Spleen (tissue), 11 donors: ENCODE data around the gene RPTOR. TPM values are rescaled to one million over a fixed set of nuclear protein-coding genes. Genes with fewer than 3 reads are reported as not detected.

Source experiments
- DNase-seq: peaks from one replicate; pipeline ENCODE4 v3.0.0-alpha.2; 2020
- H3K27ac ChIP-seq, 8 donors: fragments of 200-600 bp; sonication (generic) in 7 of 8; 1 replicate in 4 of 8; 2 replicates in 4 of 8; pipeline versions ENCODE4 v1.5.0 to v1.8.0; 2016 to 2021; ENCODE audit warnings: inconsistent platforms in 4 of 8, mild to moderate bottlenecking in 4 of 8, moderate library complexity in 1 of 8
- H3K27me3 ChIP-seq, 7 donors: fragments of 200-600 bp; sonication (generic) in 6 of 7; replicated peaks in 1 of 7; 1 replicate in 4 of 7; 2 replicates in 3 of 7; pipeline versions ENCODE4 v1.5.0 to v1.8.0; 2016 to 2021; ENCODE audit warnings: inconsistent platforms in 3 of 7, mild to moderate bottlenecking in 1 of 7
- H3K36me3 ChIP-seq, 6 donors: fragments of 200-600 bp; sonication (generic) in 5 of 6; 1 replicate in 4 of 6; 2 replicates in 2 of 6; pipeline versions ENCODE4 v1.5.0 to v1.8.0; 2016 to 2021; ENCODE audit warnings: inconsistent platforms in 2 of 6
- H3K4me1 ChIP-seq, 6 donors: fragments of 200-600 bp; sonication (generic) in 5 of 6; 1 replicate in 3 of 6; 2 replicates in 3 of 6; pipeline versions ENCODE4 v1.5.0 to v1.8.0; 2016 to 2021; ENCODE audit warnings: inconsistent platforms in 3 of 6
- H3K4me3 ChIP-seq, 8 donors: fragments of 200-600 bp; sonication (generic) in 7 of 8; 1 replicate in 4 of 8; 2 replicates in 4 of 8; pipeline versions ENCODE4 v1.5.0 to v1.8.0; 2016 to 2021; ENCODE audit warnings: inconsistent platforms in 4 of 8, mild to moderate bottlenecking in 4 of 8, moderate library complexity in 2 of 8
- H3K9me3 ChIP-seq, 8 donors: fragments of 200-600 bp; sonication (generic) in 7 of 8; 1 replicate in 4 of 8; 2 replicates in 4 of 8; pipeline versions ENCODE4 v1.5.0 to v1.8.0; 2016 to 2021; ENCODE audit warnings: inconsistent platforms in 4 of 8
- POLR2A ChIP-seq, 3 donors: fragments of 450-650 bp; IDR thresholded peaks; one replicate each; pipeline ENCODE4 v1.5.1; 2017; ENCODE audit warnings: antibody characterized with exemption in 3 of 3, mild to moderate bottlenecking in 1 of 3
- POLR2AphosphoS5 ChIP-seq, 3 donors: sonication (generic); formaldehyde crosslinking; IDR thresholded peaks; one replicate each; pipeline ENCODE4 v1.5.1; 2017; ENCODE audit warnings: antibody characterized with exemption in 3 of 3
- WGBS, 5 donors: extraction: QIAGEN DNeasy Blood & Tissue Kit in 3 of 5; methylation state at CpG; one replicate each; pipeline versions ENCODE4 v1.1.5 to v1.1.7; 2013 to 2018; 5-methylcytosine and 5-hydroxymethylcytosine counted together
- intact Hi-C: fragments of 100-400 bp; cut with DNase I; formaldehyde crosslinking; loops from one replicate; pipeline ENCODE4 v1.15.0; 2023; ENCODE audit warnings: low total_unique reads
- polyA plus RNA-seq, 3 donors: library from polyadenylated mRNA; stranded (reverse); fragments of 200-250 nt; gene quantifications; one replicate each; pipeline ENCODE4 v1.2.1, GENCODE V29; 2013
- total RNA-seq, 7 donors: library from RNA; depleted of rRNA in 3 of 7; stranded (reverse); fragments of >200 nt in 3 of 7; fragmentation: NEBNext Ultra II Directional in 4 of 7; extraction: Animal tissue kit (Norgen Biotek cat#: 25700) in 4 of 7; gene quantifications; one replicate each; pipeline versions ENCODE4 v1.1.0 to v1.2.1, GENCODE V29; 2016 to 2021
- TF ChIP-seq, protein P1 (sequence below), 11 experiments: fragments of 200-600 bp in 7 of 11; fragments of 450-650 bp in 4 of 11; sonication (generic) in 4 of 11; IDR thresholded peaks in 8 of 11; conservative IDR thresholded peaks in 3 of 11; 1 replicate in 7 of 11; 2 replicates in 4 of 11; pipeline versions ENCODE4 v1.4.0 to v1.8.0; 2016 to 2021; ENCODE audit warnings: antibody characterized with exemption in 11 of 11, inconsistent platforms in 4 of 11, mild to moderate bottlenecking in 1 of 11
- donor health status: healthy with polysubstance abuse.
- donor health status: DM: no; HTN: no; CAD: no; lungs with moderate emphysema.
- donor health status: DM: no; HTN: no; CAD: no.
- donor health status: Bipolar disorder and iron deficiency.
- donor health status: healthy.
- donor health status: DM: no; HTN: no; CAD: no.
- donor health status: DM: yes; HTN: yes; CAD: no.

RPTOR gene
- total and polyA plus RNA-seq, 10 donors: 3.1 to 61.2 (median 40.7) TPM

- H3K4me3 ChIP-seq: no peak overlapping the region
- H3K27ac ChIP-seq: peak overlapping the region in 2 of 8 donors; percentile 4 to 31
- peaks cover 0 to 18% (median 0%) of the 10 kb centered on the region in 6 donors for H3K4me1 ChIP-seq
- H3K36me3 ChIP-seq: peaks cover 0 to 17% (median 4%) of the 10 kb centered on the region in 6 donors
- no peak for TF ChIP-seq POLR2A (IDR thresholded peaks at IDR 0.05)
- TF ChIP-seq, protein P1, sequence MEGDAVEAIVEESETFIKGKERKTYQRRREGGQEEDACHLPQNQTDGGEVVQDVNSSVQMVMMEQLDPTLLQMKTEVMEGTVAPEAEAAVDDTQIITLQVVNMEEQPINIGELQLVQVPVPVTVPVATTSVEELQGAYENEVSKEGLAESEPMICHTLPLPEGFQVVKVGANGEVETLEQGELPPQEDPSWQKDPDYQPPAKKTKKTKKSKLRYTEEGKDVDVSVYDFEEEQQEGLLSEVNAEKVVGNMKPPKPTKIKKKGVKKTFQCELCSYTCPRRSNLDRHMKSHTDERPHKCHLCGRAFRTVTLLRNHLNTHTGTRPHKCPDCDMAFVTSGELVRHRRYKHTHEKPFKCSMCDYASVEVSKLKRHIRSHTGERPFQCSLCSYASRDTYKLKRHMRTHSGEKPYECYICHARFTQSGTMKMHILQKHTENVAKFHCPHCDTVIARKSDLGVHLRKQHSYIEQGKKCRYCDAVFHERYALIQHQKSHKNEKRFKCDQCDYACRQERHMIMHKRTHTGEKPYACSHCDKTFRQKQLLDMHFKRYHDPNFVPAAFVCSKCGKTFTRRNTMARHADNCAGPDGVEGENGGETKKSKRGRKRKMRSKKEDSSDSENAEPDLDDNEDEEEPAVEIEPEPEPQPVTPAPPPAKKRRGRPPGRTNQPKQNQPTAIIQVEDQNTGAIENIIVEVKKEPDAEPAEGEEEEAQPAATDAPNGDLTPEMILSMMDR (IDR thresholded peaks at IDR 0.05 in 8 of 11, conservative IDR thresholded peaks at IDR 0.05 in 3 of 11): no peak
- TF ChIP-seq POLR2AphosphoS5 (IDR thresholded peaks at IDR 0.05): no peak
- intact Hi-C loops: no loop called here
- H3K9me3 ChIP-seq: no peaks in the 10 kb centered on the region
- H3K27me3 ChIP-seq: no peaks in the 10 kb centered on the region
- DNase-seq: no peak
- 82 to 94% (median 86%) methylated on average over 10 of the region's 10 CpGs for WGBS, 5 donors
Measured at GRCh38 chr17:80631142-80632045, 86.8 kb downstream of the RPTOR start.

GRCh38 chr17:80632046-80632581 is 87.5 kb downstream of the RPTOR start:
- DNase-seq: no peak
- no peak for TF ChIP-seq POLR2A (IDR thresholded peaks at IDR 0.05)
- TF ChIP-seq, protein P1 (IDR thresholded peaks at IDR 0.05 in 8 of 11, conservative IDR thresholded peaks at IDR 0.05 in 3 of 11): no peak
- TF ChIP-seq POLR2AphosphoS5 (IDR thresholded peaks at IDR 0.05): no peak
- Histone ChIP-seq H3K9me3 (no peaks in the 10 kb centered on the region), H3K27me3 (no peaks in the 10 kb centered on the region), H3K4me1 (peaks cover 0 to 25% (median 0%) of the 10 kb centered on the region in 6 donors), H3K36me3 (peaks cover 0 to 10% (median under 1%) of the 10 kb centered on the region in 6 donors), H3K27ac (peak overlapping the region in 2 of 8 donors; percentile 4 to 31), H3K4me3 (no peak overlapping the region)
- intact Hi-C loops: no loop called here
- WGBS, 5 donors: 83 to 91% (median 90%) methylated on average over 12 of the region's 12 CpGs

- Histone ChIP-seq H3K9me3 (no peaks in the 10 kb centered on the region), H3K36me3 (peaks cover 0 to under 1% (median 0%) of the 10 kb centered on the region in 6 donors), H3K4me3 (no peak overlapping the region), H3K27me3 (no peaks in the 10 kb centered on the region), H3K27ac (no peak overlapping the region), H3K4me1 (peaks cover 0 to 31% (median 0%) of the 10 kb centered on the region in 6 donors)
- no peak for DNase-seq
- WGBS, 5 donors: 92 to 97% (median 96%) methylated on average over 19 of the region's 19 CpGs
- TF ChIP-seq, protein P1 (IDR thresholded peaks at IDR 0.05 in 8 of 11, conservative IDR thresholded peaks at IDR 0.05 in 3 of 11): no peak
- TF ChIP-seq POLR2AphosphoS5 (IDR thresholded peaks at IDR 0.05) (no peak), POLR2A (IDR thresholded peaks at IDR 0.05) (no peak)
- intact Hi-C loops: no loop called here
Measured at GRCh38 chr17:80633207-80633606, 88.6 kb downstream of the RPTOR start.

DNA sequence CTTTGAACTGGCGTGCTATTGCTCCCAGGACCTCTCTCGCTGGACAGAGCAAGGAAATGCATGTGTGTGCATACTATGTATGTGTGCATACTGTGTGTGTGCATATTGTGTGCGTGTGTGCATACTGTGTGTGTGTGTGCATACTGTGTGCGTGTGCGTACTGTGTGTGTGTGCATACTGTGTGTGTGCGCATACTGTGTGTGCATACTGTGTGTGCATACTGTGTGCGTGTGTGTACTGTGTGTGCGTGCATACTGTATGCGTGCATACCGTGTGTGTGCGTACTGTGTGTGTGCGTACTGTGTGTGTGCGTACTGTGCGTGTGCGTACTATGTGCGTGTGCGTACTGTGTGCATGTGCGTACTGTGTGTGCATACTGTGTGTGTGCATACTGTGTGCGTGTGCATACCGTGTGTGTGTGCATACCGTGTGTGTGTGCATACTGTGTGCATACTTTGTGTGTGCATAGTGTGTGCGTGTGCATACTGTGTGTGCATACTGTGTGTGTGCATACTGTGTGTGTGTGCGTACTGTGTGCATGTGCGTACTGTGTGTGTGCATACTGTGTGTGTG is 89.4 kb downstream of the RPTOR start:
- no peak for DNase-seq
- no peak for TF ChIP-seq POLR2A (IDR thresholded peaks at IDR 0.05)
- TF ChIP-seq, protein P1 (IDR thresholded peaks at IDR 0.05 in 8 of 11, conservative IDR thresholded peaks at IDR 0.05 in 3 of 11): no peak
- TF ChIP-seq POLR2AphosphoS5 (IDR thresholded peaks at IDR 0.05): no peak
- Histone ChIP-seq H3K9me3 (no peaks in the 10 kb centered on the region), H3K4me3 (no peak overlapping the region), H3K4me1 (peaks cover 0 to 31% (median 0%) of the 10 kb centered on the region in 6 donors), H3K36me3 (no peaks in the 10 kb centered on the region), H3K27me3 (no peaks in the 10 kb centered on the region), H3K27ac (no peak overlapping the region)
- intact Hi-C loops: no loop called here
- WGBS, 5 donors: 83 to 90% (median 87%) methylated on average over 24 of the region's 24 CpGs
